Gastroesophageal sphincter (tissue), 3 donors: ENCODE results near the gene CLDN5.

Experiments used
- POLR2AphosphoS5 ChIP-seq: sonication (generic); formaldehyde crosslinking; IDR thresholded peaks from one replicate; pipeline ENCODE4 v1.6.1; 2017; ENCODE audit warnings: antibody characterized with exemption
- TF ChIP-seq, protein P1 (sequence below), 4 experiments: fragments of 200-600 bp in 2 of 4; fragments of 450-650 bp in 2 of 4; sonication (generic) in 1 of 4; IDR thresholded peaks; one replicate each; pipeline ENCODE4 v1.5.1; 2017 to 2019; ENCODE audit warnings: antibody characterized with exemption in 4 of 4, mild to moderate bottlenecking in 2 of 4, moderate library complexity in 2 of 4

DNA sequence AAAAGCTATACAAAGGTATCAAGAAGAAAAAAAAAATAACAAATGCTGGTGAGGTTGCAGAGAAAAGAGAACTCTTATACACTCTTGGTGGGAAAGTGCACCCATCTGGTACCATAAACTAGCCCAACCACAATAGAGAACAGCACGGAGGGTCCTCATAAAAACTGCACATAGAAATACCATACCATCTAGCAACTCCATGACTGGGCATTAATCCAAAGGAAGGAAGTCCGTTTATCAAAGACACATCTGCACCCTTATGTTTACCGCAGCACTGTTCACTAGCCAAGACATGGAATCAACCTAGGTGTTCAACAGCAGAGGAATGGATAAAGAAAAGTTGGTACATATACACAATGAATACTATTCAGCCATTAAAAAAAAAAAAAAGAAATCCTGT, 10.8 kb upstream of the CLDN5 start:
- no peak for TF ChIP-seq POLR2AphosphoS5
- TF ChIP-seq, protein P1, sequence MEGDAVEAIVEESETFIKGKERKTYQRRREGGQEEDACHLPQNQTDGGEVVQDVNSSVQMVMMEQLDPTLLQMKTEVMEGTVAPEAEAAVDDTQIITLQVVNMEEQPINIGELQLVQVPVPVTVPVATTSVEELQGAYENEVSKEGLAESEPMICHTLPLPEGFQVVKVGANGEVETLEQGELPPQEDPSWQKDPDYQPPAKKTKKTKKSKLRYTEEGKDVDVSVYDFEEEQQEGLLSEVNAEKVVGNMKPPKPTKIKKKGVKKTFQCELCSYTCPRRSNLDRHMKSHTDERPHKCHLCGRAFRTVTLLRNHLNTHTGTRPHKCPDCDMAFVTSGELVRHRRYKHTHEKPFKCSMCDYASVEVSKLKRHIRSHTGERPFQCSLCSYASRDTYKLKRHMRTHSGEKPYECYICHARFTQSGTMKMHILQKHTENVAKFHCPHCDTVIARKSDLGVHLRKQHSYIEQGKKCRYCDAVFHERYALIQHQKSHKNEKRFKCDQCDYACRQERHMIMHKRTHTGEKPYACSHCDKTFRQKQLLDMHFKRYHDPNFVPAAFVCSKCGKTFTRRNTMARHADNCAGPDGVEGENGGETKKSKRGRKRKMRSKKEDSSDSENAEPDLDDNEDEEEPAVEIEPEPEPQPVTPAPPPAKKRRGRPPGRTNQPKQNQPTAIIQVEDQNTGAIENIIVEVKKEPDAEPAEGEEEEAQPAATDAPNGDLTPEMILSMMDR (IDR thresholded peaks at IDR 0.05) = no peak
